SK-N-MC (cell line): ENCODE results near the gene CEP57L1.

Experiments
- EZH2 ChIP-seq: fragments of 200-600 bp; sonication (generic); IDR thresholded peaks from one replicate; pipeline ENCODE4 v1.6.1; 2017; ENCODE audit warnings: antibody characterized with exemption
- POLR2AphosphoS5 ChIP-seq: IDR thresholded peaks from 2 replicates; pipeline ENCODE4 v1.6.1; 2012; ENCODE audit warnings: mild to moderate bottlenecking, low read depth, low read length, borderline replicate concordance

- TF ChIP-seq EZH2 (no peak), POLR2AphosphoS5 (no peak)
Measured at GRCh38 chr6:109143191-109143590, 47.9 kb downstream of the CEP57L1 start.
